ENCODE measurements around the gene MGAT5.

DNA sequence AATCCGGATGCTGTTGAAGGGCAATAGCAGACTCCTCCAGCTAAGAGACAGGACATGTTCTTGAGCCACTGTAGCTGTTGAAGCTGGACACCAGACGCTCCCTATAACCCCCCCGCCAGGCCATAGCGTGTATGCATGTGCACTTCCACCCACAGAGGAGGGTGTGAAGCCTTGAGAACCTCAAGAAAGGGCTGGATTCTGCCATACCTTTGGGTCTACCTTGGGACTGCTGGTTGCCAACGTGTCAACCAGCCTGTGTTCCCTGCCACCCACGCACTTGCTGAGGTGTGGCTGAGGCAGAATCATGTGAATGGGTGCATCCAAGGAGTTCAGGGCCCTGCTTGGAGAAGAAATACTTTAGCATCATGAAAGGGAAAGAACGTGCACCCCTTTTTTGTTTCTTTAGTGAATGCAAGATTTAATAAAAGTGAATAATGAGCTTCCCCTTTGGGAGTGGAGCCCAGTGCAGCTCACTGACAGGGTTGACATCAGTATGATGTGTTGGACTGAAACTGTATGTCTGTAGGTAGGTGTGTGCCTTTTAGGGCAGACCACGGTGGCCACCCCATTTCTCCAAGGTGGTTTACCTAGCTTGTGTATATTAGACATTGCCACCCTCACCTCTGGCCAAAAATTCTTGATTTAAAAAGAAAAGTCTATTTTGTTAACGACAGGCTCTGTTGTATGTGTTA lies 198.3 kb downstream of the MGAT5 start:
- TF ChIP-seq, protein P1, sequence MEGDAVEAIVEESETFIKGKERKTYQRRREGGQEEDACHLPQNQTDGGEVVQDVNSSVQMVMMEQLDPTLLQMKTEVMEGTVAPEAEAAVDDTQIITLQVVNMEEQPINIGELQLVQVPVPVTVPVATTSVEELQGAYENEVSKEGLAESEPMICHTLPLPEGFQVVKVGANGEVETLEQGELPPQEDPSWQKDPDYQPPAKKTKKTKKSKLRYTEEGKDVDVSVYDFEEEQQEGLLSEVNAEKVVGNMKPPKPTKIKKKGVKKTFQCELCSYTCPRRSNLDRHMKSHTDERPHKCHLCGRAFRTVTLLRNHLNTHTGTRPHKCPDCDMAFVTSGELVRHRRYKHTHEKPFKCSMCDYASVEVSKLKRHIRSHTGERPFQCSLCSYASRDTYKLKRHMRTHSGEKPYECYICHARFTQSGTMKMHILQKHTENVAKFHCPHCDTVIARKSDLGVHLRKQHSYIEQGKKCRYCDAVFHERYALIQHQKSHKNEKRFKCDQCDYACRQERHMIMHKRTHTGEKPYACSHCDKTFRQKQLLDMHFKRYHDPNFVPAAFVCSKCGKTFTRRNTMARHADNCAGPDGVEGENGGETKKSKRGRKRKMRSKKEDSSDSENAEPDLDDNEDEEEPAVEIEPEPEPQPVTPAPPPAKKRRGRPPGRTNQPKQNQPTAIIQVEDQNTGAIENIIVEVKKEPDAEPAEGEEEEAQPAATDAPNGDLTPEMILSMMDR (IDR thresholded peaks at IDR 0.05; ENCODE audit: low read depth, low read length): no peak
- TF ChIP-seq POLR2A (IDR thresholded peaks at IDR 0.05; ENCODE audit: extremely low read depth, insufficient read length): no peak

Data from NB4 (cell line).